Esophagus muscularis mucosa (tissue), 3 donors: ENCODE measurements around the gene PRKX.

Experiments used
- CTCF ChIP-seq, 3 experiments: fragments of 200-600 bp in 2 of 3; fragments of 450-650 bp in 1 of 3; sonication (generic) in 2 of 3; IDR thresholded peaks; one replicate each; pipeline ENCODE4 v1.5.1; 2017 to 2019; ENCODE audit warnings: antibody characterized with exemption in 3 of 3, mild to moderate bottlenecking in 2 of 3, moderate library complexity in 1 of 3
- POLR2AphosphoS5 ChIP-seq, 2 donors: sonication (generic); formaldehyde crosslinking; IDR thresholded peaks; one replicate each; pipeline ENCODE4 v1.6.1; 2017; ENCODE audit warnings: antibody characterized with exemption in 2 of 2

- no peak for TF ChIP-seq CTCF (IDR thresholded peaks at IDR 0.05)
- TF ChIP-seq POLR2AphosphoS5 (IDR thresholded peaks at IDR 0.05), result no peak
These were observed 114.7 kb downstream of the PRKX start for GRCh38 chrX:3598709-3599108.
